GM18858 (cell line): ENCODE data around the gene BNC2.
"Not testable (repeated sequence)": the region's sequence is repeated elsewhere in the genome, so short reads cannot be mapped to it uniquely, and the experiment has no call there.

ENCODE experiments used
- ATAC-seq: cut with Tn5 transposase; IDR thresholded peaks from one replicate; pipeline ENCODE4 v1.9.1; 2021; ENCODE audit not compliant: unreplicated experiment

BNC2 gene

GRCh38 chr9:16870596-16871335 lies at the start of gene BNC2:
BNC2 (minus strand) TSS chr9:16870670; CDS start chr9:16870648, 22 bp downstream.
- no peak for ATAC-seq

- no peak for ATAC-seq
Observed at GRCh38 chr9:16918920-16919319, 48.5 kb upstream of the BNC2 start.

GRCh38 chr9:16915126-16915831 lies 44.8 kb upstream of the BNC2 start:
- ATAC-seq: no peak

GRCh38 chr9:16912197-16912596 lies 41.7 kb upstream of the BNC2 start:
- ATAC-seq: no peak

- ATAC-seq: not testable (repeated sequence)
Observed at GRCh38 chr9:16908206-16908605, 37.7 kb upstream of the BNC2 start.

- no peak for ATAC-seq
Observed at GRCh38 chr9:16904655-16905054, 34.2 kb upstream of the BNC2 start.

- ATAC-seq: no peak
Observed at GRCh38 chr9:16901590-16901989, 31.1 kb upstream of the BNC2 start.

GRCh38 chr9:16899606-16900005 lies 29.1 kb upstream of the BNC2 start:
- no peak for ATAC-seq

GRCh38 chr9:16898464-16898863 lies 28.0 kb upstream of the BNC2 start:
- no peak for ATAC-seq

GRCh38 chr9:16888594-16888993 lies 18.1 kb upstream of the BNC2 start:
- ATAC-seq: no peak

- no peak for ATAC-seq
Observed at GRCh38 chr9:16885931-16886330, 15.5 kb upstream of the BNC2 start.

- ATAC-seq: no peak
Observed at GRCh38 chr9:16884952-16885513, 14.6 kb upstream of the BNC2 start.

- ATAC-seq: no peak
Observed at GRCh38 chr9:16884373-16884772, 13.9 kb upstream of the BNC2 start.

- ATAC-seq: no peak
Observed at GRCh38 chr9:16883586-16883985, 13.1 kb upstream of the BNC2 start.

- not testable (repeated sequence) for ATAC-seq
Observed at GRCh38 chr9:16882440-16882839, 12.0 kb upstream of the BNC2 start.

- no peak for ATAC-seq
Observed at GRCh38 chr9:16879416-16879815, 8.9 kb upstream of the BNC2 start.

- no peak for ATAC-seq
Observed at GRCh38 chr9:16877256-16877655, 6.8 kb upstream of the BNC2 start.

GRCh38 chr9:16873126-16873802 lies 2.8 kb upstream of the BNC2 start:
- ATAC-seq: no peak

GRCh38 chr9:16871336-16872151 lies 1.1 kb upstream of the BNC2 start:
- ATAC-seq: no peak

- ATAC-seq: no peak
Observed at GRCh38 chr9:16869882-16870595, 431 bp downstream of the BNC2 start.
